Muscle of leg (tissue), 11 donors: ENCODE measurements around the gene LSG1. TPM values are rescaled to one million over a fixed set of nuclear protein-coding genes. Genes with fewer than 3 reads are reported as not detected.
"Not testable (repeated sequence)": the region's sequence is repeated elsewhere in the genome, so short reads cannot be mapped to it uniquely, and the experiment has no call there.

ENCODE experiments used
- DNase-seq: peaks from one replicate; pipeline ENCODE4 v3.0.0; 2013
- H3K27ac ChIP-seq: one replicate; pipeline ENCODE4 v1.5.1; 2013; ENCODE audit warnings: mild to moderate bottlenecking, low read length, control low read depth
- H3K27me3 ChIP-seq: one replicate; pipeline ENCODE4 v1.6.1; 2013; ENCODE audit warnings: low read length; ENCODE audit not compliant: control insufficient read depth, insufficient read depth
- H3K36me3 ChIP-seq: one replicate; pipeline ENCODE4 v1.6.1; 2013; ENCODE audit warnings: low read length; ENCODE audit not compliant: control insufficient read depth, insufficient read depth
- H3K4me1 ChIP-seq: one replicate; pipeline ENCODE4 v1.6.1; 2013; ENCODE audit warnings: low read length; ENCODE audit not compliant: control insufficient read depth, insufficient read depth
- H3K4me3 ChIP-seq: one replicate; pipeline ENCODE4 v1.5.1; 2013; ENCODE audit warnings: low read length, control low read depth
- H3K9me3 ChIP-seq: replicated peaks from 2 replicates; pipeline ENCODE4 v1.6.1; 2013; ENCODE audit warnings: low read depth, low read length; ENCODE audit not compliant: control insufficient read depth
- WGBS: methylation state at CpG from one replicate; pipeline ENCODE4 v1.1.5; 2013; ENCODE audit warnings: missing lambda C conversion rate; ENCODE audit not compliant: insufficient coverage; 5-methylcytosine and 5-hydroxymethylcytosine counted together
- polyA plus RNA-seq, 8 donors: library from polyadenylated mRNA; unstranded; fragments of 120-200 nt; gene quantifications; one replicate each; pipeline versions ENCODE4 v1.2.1 to v1.2.3, GENCODE V29; 2013; ENCODE audit warnings: inconsistent platforms in 1 of 8, low replicate concordance in 1 of 8; ENCODE audit not compliant: insufficient read length in 8 of 8, insufficient read depth in 1 of 8
- total RNA-seq: library from RNA; stranded (reverse); fragments of 120-200 nt; gene quantifications from one replicate; pipeline ENCODE4 v1.2.4, GENCODE V29; 2013

Gene LSG1
- total and polyA plus RNA-seq, 9 donors: 20.5 to 47.3 (median 27.1) TPM

DNA sequence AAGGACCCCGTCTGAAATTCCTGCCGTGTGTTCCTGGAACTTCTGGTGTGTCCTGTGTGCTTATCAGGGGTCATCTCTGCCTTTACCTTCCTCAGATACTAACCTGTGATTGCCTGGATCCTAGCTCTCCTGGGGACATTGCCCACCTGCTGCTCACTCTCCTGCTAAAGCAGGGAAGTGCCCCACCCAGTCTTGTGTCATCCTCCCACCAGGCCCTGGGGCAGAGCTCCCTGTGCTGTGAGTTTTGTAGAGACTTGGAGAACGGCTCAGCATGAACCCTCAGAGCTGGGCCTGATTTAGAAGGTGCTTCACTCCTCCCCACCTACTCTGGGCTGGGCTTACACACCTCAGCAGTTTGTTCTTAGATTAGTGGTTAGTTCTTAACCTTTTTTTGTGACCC, 34.9 kb downstream of the LSG1 start:
- no peaks in the 10 kb centered on the region for H3K27me3 ChIP-seq
- H3K36me3 ChIP-seq: peaks cover 14% of the 10 kb centered on the region
- no peak for DNase-seq
- H3K4me1 ChIP-seq: peaks cover 10% of the 10 kb centered on the region
- no peak overlapping the region for H3K4me3 ChIP-seq
- no peak overlapping the region for H3K27ac ChIP-seq
- 88% methylated on average over 2 of the region's 3 CpGs for WGBS
- H3K9me3 ChIP-seq: no peaks in the 10 kb centered on the region

DNA sequence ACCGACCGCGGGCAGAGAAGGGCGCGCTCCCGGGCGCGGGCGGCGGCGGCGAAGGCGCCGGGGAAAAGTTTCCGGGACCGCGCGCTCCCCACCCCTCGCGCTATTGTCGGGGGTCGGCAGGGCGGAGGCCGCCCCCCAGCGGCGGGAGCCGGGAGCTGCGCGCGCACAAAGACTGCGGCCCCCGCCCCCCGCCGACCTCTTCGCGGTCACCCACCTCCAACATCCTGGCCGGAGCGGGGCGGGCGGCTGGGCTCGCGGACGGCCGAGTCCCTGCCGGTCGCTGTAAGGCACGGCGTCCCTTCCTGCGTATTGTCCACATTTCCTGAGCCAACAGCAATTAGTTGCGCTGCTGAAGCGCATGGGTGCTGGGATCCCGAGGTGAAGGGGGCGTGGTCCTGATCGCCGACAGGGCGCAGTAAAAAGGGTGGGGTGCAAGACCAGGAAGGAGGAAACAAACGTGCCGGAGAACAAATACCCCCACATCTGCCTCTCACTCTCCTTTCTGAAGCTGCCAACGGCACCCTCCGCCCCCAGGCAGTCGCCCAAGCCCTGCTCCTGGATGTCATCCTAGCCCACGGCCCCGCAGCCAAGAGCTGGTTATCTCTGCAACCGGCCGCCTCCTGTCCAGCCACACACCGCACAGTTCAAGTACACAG, 38.5 kb downstream of the LSG1 start, which contains the start of gene TMEM44:
Gene TMEM44, minus strand, starts transcription at position 71 of the 656 bp plus-strand sequence. CDS start 204 bp downstream, outside the sequence.
- Histone ChIP-seq H3K36me3 (peaks cover 14% of the 10 kb centered on the region), H3K27me3 (no peaks in the 10 kb centered on the region), H3K9me3 (peaks cover 10% of the 10 kb centered on the region), H3K27ac (peak within 1 kb of the TSS; percentile 85), H3K4me1 (peaks cover 13% of the 10 kb centered on the region), H3K4me3 (peak within 1 kb of the TSS; percentile 78)
- peak; percentile 88 for DNase-seq
- WGBS: under 1% methylated on average over 48 of the region's 66 CpGs

DNA sequence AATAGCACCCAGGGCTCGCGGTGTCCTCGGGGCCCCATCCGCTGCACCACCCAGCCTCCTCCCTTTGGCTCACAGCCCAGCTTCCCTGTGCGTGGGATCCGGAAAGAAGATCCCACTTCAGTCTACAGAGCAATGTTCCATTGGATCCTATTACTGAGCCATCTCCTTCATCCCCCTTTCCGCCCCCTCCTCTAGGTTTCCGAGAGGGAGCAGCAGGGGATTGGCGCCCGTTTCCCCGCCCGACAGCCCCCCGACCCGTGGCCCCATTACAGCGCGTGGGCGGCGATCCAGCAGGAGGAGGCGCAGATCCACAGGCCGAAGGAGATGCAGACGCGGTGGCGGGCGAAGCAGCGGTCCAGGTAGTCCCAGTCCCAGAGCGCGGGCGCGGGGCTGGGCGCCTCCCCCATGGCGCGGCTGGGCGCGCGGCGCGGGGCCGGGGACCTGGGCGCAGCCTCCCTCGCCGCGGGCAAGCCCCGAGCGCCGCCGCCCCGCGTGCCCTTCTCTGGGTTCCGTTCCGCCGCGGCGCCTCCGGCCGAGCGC, 39.1 kb downstream of the LSG1 start:
- Histone ChIP-seq H3K4me3 (peak overlapping the region; percentile 78), H3K4me1 (peaks cover 13% of the 10 kb centered on the region), H3K36me3 (peaks cover 20% of the 10 kb centered on the region), H3K9me3 (peaks cover 10% of the 10 kb centered on the region), H3K27me3 (no peaks in the 10 kb centered on the region), H3K27ac (peak overlapping the region; percentile 79)
- WGBS: under 1% methylated on average over 56 of the region's 56 CpGs
- DNase-seq: peak; percentile 73

DNA sequence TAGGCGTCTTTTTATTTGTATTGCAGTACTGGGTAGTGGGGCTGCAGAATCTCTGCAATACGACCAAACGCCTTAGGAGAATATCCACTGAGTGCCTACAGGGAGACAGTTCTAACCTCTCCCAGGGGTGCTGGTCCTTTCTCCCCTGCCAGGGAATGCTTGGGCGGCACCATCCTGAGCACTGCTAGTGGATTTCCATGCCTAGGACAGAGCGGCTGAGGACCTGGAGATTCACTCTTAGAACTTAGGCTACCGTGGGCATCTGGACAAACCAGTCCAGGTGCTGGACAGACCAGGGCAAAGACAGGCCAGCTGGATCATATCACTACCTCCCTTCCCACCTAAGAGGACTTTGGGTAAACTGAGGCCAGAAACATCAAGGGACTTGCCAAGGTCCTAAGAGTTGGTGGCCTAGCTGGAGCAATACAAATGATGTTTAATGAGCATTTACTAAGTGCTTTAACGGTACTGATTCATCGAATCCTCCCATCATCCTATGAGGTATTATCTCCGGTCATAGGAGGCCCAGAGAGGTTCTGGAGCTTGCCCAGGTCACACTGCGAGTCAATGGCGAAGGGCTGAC, 39.7 kb downstream of the LSG1 start:
- no peak for DNase-seq
- H3K36me3 ChIP-seq: peaks cover 26% of the 10 kb centered on the region
- peak overlapping the region; percentile 78 for H3K4me3 ChIP-seq
- 44% methylated on average over 8 of the region's 11 CpGs for WGBS
- H3K27ac ChIP-seq: peak overlapping the region; percentile 79
- no peaks in the 10 kb centered on the region for H3K27me3 ChIP-seq
- peaks cover 10% of the 10 kb centered on the region for H3K9me3 ChIP-seq
- H3K4me1 ChIP-seq: peaks cover 13% of the 10 kb centered on the region

DNA sequence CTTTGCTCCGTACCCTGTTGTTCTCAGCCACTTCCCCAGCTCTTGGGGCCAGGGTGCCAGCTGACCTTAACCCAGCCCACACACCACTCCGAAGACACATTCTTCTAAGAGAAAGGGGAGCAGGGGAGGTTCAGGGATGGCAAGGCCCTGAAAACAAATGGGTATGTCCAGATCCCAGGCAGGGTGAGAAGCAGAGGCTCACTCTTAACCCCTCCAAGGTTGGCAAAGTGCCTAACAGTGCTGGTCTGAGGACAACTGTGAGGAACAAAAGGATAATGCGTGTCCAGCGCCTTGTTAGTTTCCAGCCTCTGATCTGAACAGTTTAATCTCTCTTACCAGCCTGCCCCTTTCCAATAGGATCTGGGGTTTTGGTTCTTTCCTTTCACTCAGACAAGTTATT, 40.3 kb downstream of the LSG1 start:
- Histone ChIP-seq H3K27me3 (no peaks in the 10 kb centered on the region), H3K4me1 (peaks cover 13% of the 10 kb centered on the region), H3K4me3 (no peak overlapping the region), H3K9me3 (peaks cover 10% of the 10 kb centered on the region), H3K27ac (no peak overlapping the region), H3K36me3 (peaks cover 29% of the 10 kb centered on the region)
- WGBS: 80% methylated on average over 1 of the region's 4 CpGs
- no peak for DNase-seq

DNA sequence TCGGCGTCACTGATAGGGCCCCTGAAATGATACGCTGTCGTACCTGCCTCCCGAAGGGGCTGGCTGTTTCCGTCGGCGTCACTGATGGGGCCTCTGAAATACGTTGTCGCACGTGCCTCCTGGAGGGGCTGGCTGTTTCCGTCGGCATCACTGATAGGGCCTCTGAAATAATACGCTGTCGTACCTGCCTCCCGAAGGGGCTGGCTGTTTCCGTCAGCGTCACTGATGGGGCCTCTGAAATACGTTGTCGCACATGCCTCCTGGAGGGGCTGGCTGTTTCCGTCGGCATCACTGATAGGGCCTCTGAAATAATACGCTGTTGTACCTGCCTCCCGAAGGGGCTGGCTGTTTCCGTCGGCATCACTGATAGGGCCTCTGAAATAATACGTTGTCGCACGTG, 41.3 kb downstream of the LSG1 start:
- not testable (repeated sequence) for H3K27me3 ChIP-seq, DNase-seq, H3K4me3 ChIP-seq, H3K27ac ChIP-seq
- Histone ChIP-seq H3K4me1 (peaks cover 13% of the 10 kb centered on the region), H3K9me3 (peaks cover 10% of the 10 kb centered on the region), H3K36me3 (peaks cover 37% of the 10 kb centered on the region)
- WGBS: 98% methylated on average over 24 of the region's 29 CpGs

DNA sequence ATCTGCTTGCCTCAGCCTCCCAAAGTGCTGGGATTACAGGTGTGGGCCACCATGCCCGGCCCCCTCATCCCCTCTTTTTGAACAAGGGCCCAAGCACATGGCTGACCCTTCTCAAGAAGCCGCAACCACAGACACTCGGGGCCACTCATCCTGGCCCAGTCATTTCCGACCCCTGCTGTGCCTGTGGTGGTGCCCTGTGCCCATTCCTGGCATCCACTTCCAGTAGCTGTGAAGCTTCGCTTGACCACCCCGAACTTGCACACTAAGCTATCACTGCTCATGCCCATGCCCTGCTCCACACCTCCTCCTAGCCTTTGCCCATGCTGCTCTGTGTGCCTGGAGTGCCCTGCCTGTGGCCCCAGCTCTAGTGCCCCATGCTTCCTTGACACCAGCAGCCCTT, 47.0 kb downstream of the LSG1 start:
- peaks cover 12% of the 10 kb centered on the region for H3K4me1 ChIP-seq
- no peak overlapping the region for H3K27ac ChIP-seq
- 92% methylated on average over 6 of the region's 6 CpGs for WGBS
- DNase-seq: no peak
- no peaks in the 10 kb centered on the region for H3K27me3 ChIP-seq
- no peak overlapping the region for H3K4me3 ChIP-seq
- H3K9me3 ChIP-seq: peaks cover 2% of the 10 kb centered on the region
- peaks cover 62% of the 10 kb centered on the region for H3K36me3 ChIP-seq

DNA sequence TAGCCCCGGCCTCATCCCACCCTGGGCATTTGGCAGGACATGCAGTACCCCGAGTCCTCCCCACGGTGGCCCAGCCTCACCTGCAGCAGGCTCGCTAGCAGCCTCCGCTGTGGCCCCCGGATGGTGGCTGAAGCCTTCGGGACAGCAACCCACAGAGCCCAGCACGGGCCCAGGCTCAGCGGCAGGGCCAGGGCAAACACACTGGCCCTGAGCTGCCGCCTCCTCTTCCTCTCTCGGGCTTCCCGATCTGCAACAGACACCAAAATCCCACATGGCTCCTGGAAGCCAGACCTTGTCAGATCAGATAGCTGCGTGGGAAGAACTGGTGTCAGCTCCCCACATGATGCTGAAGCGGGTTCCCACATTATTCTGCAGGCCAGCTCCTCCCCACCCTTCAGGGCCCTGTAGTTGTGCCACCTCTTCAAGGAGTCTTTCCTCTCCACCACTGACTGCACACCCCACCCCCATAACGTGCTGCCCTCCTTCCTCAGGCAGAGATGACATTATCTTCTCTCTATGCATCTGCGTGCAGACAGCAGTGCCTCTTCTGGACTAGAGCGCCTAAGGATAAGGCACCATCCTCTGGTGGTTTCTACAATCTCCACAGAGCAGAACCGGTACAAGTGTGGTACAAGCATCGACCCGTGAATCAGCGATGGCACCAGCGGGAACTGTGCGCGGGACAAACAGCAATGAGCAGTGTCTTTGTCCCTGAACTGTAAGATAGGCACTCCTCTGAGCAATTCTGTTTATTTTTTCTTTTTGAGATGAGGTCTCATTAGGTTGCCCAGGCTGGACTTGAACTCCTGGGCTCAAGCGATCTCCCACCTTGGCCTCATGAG, 48.3 kb downstream of the LSG1 start:
- H3K36me3 ChIP-seq: peaks cover 56% of the 10 kb centered on the region
- WGBS: 89% methylated on average over 24 of the region's 25 CpGs
- peaks cover 12% of the 10 kb centered on the region for H3K4me1 ChIP-seq
- no peak overlapping the region for H3K4me3 ChIP-seq
- H3K27ac ChIP-seq: no peak overlapping the region
- no peaks in the 10 kb centered on the region for H3K9me3 ChIP-seq
- no peaks in the 10 kb centered on the region for H3K27me3 ChIP-seq
- no peak for DNase-seq

DNA sequence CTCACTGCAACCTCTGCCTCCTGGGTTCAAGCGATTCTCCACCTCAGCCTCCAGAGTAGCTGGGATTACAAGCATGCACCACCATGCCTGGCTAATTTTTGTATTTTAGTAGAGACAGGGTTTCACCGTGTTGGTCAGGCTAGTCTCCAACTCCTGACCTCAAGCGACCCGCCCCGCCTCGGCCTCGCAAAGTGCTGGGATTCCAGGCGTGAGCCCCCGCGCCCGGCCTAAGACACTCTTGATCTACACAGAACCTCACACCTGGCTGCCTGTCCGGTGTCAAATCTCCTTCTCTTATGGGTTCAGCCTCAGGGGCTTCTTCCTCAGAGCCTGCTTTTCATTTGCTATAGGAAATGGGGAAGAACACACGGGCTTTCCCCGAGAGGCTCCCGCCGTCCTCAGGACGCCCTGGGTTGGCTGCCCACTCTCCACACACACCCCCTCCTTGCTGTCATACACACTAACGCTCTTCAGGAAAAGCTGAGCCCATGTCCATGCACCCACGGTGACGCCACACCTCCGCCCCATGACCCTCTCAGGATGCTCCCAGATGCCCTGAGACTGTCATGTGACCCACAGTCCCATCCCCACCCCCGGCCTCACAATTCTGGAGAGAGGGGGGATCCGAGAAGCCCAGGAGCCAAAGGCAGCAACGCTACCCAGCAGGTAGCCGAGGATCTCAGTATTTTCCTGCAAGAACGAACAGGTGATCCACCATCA, 49.2 kb downstream of the LSG1 start:
- Histone ChIP-seq H3K27me3 (no peaks in the 10 kb centered on the region), H3K4me3 (no peak overlapping the region), H3K27ac (no peak overlapping the region), H3K4me1 (peaks cover 12% of the 10 kb centered on the region), H3K36me3 (peaks cover 49% of the 10 kb centered on the region), H3K9me3 (no peaks in the 10 kb centered on the region)
- 86% methylated on average over 13 of the region's 26 CpGs for WGBS
- no peak for DNase-seq
